GM10266 (cell line): ENCODE measurements around the gene BARX1.

Experiments used
- DNase-seq: peaks from one replicate; pipeline ENCODE4 v3.0.0; 2012; ENCODE audit errors: extremely low spot score
- TF ChIP-seq, protein P1 (sequence below): IDR thresholded peaks from 2 replicates; pipeline ENCODE4 v1.5.1; 2012; ENCODE audit warnings: mild to moderate bottlenecking, low read depth; ENCODE audit not compliant: control insufficient read depth, insufficient read depth; ENCODE audit errors: missing control alignments

Gene BARX1

DNA sequence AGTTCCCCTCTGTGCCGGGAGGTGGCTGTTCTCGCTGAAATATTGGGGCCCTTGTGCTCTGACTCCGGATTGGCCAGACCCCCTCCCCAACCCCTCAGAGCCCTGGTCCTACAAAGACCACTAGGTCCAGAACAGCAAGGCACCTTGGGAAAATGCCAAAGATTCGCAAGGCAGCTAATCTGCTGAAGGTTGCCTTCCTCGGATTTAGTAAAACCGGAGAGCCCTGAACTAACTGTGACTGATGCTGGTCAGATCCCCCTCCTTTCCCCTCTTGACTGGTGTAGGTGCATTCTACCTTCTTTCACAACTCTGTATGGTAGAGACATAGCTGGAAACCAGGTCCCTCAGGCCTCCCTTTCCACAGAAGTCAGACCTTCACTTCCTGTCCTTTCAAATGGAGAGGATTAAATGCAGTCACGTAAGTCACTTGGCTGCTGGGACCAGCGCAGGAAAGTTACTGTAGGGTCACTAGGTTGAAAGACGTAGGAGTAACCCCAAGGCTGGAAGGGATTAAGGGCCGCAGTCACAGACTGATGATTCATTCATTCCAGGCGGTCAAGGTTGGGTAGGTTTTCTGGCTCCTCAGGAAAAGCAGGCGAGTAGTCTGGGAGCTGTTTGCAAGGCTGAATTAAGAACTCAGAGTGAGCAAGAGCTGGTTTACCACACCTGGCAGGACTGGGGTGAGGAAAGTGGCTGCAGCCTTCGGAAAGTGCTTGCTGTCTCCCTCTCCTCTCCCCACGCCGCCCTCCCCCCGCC, 5.3 kb downstream of the BARX1 start:
- DNase-seq: no peak
- TF ChIP-seq, protein P1, sequence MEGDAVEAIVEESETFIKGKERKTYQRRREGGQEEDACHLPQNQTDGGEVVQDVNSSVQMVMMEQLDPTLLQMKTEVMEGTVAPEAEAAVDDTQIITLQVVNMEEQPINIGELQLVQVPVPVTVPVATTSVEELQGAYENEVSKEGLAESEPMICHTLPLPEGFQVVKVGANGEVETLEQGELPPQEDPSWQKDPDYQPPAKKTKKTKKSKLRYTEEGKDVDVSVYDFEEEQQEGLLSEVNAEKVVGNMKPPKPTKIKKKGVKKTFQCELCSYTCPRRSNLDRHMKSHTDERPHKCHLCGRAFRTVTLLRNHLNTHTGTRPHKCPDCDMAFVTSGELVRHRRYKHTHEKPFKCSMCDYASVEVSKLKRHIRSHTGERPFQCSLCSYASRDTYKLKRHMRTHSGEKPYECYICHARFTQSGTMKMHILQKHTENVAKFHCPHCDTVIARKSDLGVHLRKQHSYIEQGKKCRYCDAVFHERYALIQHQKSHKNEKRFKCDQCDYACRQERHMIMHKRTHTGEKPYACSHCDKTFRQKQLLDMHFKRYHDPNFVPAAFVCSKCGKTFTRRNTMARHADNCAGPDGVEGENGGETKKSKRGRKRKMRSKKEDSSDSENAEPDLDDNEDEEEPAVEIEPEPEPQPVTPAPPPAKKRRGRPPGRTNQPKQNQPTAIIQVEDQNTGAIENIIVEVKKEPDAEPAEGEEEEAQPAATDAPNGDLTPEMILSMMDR: no peak

DNA sequence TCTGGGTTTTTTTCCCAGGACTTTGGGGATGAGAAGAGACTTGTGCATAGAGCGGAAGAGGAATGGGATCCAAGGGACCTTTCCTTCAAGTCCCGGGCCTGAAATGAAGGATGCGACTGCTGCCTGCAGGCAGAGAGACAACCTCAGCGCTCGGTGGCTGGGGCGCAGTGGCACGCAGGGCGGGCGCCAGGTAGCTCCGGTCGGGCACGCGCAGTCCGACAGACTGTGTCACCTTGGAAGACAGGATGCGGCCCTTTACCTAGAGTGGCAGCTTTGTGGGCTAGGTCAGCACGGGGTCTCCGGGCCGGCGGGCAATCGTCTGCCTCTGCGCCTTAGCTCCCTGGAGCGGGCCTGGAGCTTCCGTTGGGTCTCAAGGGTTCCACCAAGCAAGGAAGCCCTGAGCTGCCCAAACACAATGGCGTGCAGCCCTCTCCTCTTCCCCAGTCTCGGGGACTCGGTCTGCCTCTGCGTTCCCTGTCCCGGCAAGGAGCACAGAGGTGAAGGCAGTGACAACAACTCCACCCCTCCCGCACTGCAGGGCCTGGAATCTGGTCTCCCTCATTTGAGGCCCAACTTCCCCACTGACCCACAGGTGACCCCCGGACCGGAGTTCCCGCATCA, 6.0 kb downstream of the BARX1 start:
- DNase-seq: no peak
- TF ChIP-seq, protein P1: no peak

DNA sequence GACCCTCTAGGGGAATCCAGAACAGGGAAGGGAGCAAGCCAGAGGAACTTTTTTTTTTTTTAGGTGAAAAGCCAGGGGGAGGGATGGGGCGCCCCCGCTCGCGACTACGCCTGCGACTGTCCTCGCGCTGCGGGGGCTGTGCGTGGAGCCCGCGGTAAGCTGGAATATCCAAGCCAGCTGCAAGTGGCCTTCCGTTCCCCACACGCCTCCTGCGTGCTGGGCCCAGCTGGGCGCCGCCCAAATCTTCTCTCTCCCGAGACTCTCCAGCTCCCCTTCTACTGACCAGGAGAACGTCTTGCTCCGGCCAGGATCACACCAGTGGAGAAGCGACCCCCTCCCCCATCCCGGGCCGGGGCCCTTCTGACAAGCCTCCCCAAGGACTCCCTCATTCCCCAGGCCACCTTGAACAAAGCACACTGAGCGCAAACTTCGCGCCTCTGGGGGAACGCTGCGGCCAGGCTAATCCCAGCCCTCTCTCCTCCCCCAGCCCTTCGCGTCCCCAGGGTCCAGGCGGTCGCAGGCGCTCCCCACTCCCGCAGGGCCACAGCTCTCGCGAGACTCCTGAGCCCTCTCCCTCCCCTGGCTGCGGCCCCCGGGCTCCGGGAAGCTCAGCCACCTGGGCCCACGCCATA, 6.6 kb downstream of the BARX1 start:
- no peak for DNase-seq
- TF ChIP-seq, protein P1: no peak

DNA sequence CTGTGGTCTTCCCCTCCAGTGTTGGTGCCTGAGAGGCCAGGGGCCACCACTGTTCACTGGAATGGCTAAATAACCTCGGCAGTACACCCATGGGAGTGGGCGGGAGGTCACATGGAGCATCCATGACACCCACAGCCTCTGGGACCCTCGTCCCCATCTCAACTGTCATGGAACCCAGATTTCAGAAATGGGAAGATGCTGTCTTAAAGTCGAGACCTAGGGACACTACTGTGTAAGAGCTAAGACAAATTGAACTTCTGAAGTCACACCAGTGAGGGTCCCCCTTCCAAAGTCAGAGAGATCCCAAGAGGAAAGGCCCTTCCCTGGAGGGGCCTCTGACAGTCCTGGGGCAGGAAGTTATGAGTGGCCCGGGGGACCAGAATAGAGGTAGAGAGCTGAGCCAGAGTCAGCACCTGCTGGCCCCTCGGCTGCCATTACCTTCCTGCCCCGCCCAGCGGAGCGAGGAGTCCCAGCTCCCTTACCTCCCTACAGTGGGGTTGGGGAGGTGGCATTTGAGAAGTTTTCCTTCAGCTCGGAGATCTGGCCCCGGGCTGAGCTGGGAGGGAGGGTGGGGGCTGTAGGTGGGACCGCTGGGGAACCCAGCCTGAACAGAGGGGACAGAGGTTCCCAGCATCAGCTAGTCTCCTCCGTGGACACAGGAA, 7.6 kb downstream of the BARX1 start:
- TF ChIP-seq, protein P1: no peak
- no peak for DNase-seq

DNA sequence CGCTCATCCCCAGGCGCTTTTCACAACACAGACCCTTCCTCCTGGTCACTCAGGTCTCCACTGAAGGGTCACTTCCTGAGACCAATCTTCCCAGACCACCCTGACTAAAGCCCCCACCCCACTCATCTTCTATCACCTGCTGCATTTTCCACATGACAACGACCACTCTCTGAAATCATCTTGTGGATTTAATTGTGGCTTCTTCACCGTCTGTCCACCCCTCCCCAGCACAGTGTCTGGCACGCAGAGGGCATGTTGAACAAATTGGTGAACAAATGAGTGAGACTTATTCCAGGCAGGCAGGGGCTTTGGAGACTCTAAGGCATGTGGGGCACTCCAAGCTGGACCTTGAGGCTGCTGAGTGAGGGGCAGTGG, 8.8 kb downstream of the BARX1 start:
- DNase-seq: no peak
- TF ChIP-seq, protein P1: no peak

DNA sequence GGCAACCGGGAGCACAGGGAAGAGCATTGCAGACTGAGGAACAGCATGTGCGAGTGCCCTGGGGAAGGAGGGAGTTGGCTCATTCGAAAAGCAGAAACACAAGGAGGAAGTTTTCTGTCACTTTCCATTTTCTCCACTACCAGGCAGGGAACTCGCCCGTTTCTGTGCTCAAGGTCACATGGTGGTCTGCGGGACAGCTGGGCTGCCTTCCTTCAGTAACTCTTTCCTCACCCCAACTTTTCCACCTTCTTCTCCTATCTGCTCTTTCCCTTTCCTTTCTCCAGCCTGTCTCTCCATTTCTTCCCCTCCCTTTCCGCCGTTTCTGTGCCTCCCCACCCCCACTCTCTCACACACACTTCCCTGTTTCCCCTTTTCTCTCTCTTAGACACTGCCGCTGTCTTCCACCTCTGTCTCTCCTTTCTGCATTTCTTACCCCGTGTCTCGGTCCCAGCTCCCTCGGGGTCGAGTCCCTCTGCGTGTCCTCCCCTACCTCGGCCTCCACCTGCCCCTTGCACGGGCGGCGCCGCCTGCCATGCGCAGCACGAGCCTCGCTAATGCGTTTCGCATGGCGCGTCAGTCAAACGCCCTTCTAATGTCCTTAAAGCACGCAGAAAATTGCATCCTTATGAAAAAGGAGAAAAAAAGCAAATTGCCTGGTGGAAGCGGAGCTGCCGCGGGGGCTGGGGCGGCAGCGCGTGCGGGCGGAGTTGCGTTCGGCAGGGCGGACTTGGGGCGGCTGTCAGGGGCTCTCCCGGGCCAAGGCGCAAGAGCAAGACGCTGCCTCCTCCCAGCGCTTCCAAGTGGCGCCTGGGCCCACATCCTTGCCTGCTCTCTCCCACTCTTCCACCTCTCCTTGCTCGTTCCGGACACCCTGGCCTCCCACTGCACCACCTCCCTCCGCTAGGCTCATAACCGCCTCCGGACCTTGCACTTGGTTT, 9.5 kb downstream of the BARX1 start:
- no peak for DNase-seq
- TF ChIP-seq, protein P1: no peak
